NT2/D1 (cell line): ENCODE data around the gene OR10G4.

Source experiments
- SUZ12 ChIP-seq: IDR thresholded peaks from 2 replicates; pipeline ENCODE4 v1.6.1; 2011; ENCODE audit not compliant: insufficient read length, insufficient read depth; ENCODE audit errors: extremely low read depth
- YY1 ChIP-seq: IDR thresholded peaks from 2 replicates; pipeline ENCODE4 v1.6.1; 2011; ENCODE audit not compliant: insufficient read length, insufficient read depth

DNA sequence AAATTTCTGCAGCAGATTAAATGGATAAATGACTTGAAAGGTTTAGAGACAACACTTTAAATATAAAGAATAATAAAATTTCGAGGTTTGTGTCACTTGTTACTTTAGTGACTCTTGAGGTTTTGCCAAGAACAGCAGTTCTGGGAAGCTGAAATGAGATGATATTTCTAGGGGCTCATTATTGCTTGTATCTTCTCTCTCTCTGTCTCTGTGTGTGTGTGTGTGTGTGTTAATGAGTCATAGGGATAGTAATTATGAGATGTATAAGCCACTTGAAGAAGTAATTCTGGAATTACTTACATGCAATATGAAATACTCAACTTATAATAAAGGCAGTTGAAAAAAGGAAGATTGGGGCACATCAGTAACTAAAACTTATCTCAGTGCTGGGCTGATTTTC, 38.0 kb downstream of the OR10G4 start:
- no peak for TF ChIP-seq YY1
- no peak for TF ChIP-seq SUZ12
